ENCODE measurements around the gene ABLIM1. TPM values are rescaled to one million over a fixed set of nuclear protein-coding genes. Genes with fewer than 3 reads are reported as not detected.

The ABLIM1 gene
- total RNA-seq, 1 donor from 2014 or later = 39.8 TPM

DNA sequence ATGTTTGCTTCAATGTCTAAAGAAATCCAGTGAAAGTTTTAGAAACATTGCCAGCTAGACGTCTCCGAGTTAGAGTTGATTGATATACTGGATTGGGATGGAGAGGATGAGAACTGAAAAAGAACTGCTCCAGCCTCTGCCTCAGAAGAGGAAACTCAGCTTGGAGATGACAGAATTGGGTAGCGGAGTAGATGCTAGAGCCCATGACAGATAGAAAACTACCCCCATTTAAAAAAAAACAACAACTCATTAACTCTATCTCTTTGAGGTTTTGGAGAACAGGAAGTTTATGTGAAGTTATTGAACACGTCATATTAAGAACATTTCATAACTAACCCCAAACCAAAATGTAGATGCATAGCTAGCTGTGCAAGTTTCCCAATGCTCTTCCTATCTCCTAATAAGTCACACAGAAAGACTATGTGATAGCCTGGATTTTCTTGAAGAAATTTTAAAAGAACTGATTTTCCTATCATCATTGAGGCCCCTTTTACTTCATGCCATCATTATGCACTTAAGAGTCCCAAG is 225.4 kb downstream of the ABLIM1 start:
- Mint-ChIP-seq H3K27ac (no peak overlapping the region), H3K36me3 (peaks cover 30% of the 10 kb centered on the region), H3K27me3 (ENCODE audit: insufficient read depth, low read depth) (peaks cover 4% of the 10 kb centered on the region), H3K9me3 (no peaks in the 10 kb centered on the region), H3K4me3 (no peak overlapping the region), H3K4me1 (peaks cover 3% of the 10 kb centered on the region)
- Histone ChIP-seq H3K9me3 (ENCODE audit: low read depth) (no peaks in the 10 kb centered on the region), H3K36me3 (no peaks in the 10 kb centered on the region), H3F3A (ENCODE audit: low read depth) (peaks cover 3% of the 10 kb centered on the region), H4K20me1 (ENCODE audit: low read depth) (no peaks in the 10 kb centered on the region), H3K79me2 (ENCODE audit: low read depth) (no peaks in the 10 kb centered on the region), H3K9ac (no peak overlapping the region), H3K4me3 (no peak overlapping the region), H2AFZ (replicated peaks) (no peak overlapping the region), H3K27ac (no peak overlapping the region), H3K4me2 (no peak overlapping the region), H3K4me1 (peaks cover 4% of the 10 kb centered on the region), H3K27me3 (no peaks in the 10 kb centered on the region)
- DNase-seq (ENCODE audit: low spot score) = no peak
- TF ChIP-seq EZH2phosphoT487 (IDR thresholded peaks at IDR 0.05) (no peak), EZH2 (IDR thresholded peaks at IDR 0.05) (no peak)
- TF ChIP-seq, protein P1, sequence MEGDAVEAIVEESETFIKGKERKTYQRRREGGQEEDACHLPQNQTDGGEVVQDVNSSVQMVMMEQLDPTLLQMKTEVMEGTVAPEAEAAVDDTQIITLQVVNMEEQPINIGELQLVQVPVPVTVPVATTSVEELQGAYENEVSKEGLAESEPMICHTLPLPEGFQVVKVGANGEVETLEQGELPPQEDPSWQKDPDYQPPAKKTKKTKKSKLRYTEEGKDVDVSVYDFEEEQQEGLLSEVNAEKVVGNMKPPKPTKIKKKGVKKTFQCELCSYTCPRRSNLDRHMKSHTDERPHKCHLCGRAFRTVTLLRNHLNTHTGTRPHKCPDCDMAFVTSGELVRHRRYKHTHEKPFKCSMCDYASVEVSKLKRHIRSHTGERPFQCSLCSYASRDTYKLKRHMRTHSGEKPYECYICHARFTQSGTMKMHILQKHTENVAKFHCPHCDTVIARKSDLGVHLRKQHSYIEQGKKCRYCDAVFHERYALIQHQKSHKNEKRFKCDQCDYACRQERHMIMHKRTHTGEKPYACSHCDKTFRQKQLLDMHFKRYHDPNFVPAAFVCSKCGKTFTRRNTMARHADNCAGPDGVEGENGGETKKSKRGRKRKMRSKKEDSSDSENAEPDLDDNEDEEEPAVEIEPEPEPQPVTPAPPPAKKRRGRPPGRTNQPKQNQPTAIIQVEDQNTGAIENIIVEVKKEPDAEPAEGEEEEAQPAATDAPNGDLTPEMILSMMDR (IDR thresholded peaks at IDR 0.05) = no peak

DNA sequence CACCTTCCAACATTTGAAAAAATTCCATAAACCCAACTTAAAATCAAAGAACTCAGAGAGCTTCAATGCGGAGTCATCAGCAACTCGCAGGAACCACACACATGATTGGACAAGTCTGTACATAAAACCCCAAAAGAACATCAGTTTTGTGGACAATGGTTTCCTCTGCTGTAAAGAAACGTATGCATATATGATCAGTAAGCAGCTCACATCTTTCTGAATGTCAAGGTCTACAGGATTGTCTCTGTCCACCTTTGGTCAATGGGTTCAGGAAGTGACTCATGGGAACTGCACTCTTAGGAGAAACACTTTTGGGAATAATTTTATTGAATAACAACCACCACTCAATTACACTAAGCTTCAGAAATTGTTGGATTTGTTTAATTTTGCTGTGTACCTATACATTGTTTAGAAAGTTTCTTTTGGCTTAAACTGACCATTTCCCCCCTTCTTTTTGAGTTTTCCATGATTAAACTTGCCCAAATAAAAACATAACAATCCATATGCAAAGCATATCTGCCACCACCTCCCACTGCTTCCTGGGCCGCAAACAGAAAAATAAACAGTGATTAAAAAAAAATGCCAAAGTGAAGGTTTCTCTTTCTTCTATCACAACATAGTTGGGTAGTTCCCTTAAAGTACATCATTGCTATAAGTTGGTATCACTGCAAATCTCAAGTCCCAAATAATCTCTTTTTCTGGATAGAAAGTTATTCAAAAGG is 226.5 kb downstream of the ABLIM1 start:
- H3K4me2 ChIP-seq = no peak overlapping the region
- DNase-seq (ENCODE audit: low spot score) = no peak

DNA sequence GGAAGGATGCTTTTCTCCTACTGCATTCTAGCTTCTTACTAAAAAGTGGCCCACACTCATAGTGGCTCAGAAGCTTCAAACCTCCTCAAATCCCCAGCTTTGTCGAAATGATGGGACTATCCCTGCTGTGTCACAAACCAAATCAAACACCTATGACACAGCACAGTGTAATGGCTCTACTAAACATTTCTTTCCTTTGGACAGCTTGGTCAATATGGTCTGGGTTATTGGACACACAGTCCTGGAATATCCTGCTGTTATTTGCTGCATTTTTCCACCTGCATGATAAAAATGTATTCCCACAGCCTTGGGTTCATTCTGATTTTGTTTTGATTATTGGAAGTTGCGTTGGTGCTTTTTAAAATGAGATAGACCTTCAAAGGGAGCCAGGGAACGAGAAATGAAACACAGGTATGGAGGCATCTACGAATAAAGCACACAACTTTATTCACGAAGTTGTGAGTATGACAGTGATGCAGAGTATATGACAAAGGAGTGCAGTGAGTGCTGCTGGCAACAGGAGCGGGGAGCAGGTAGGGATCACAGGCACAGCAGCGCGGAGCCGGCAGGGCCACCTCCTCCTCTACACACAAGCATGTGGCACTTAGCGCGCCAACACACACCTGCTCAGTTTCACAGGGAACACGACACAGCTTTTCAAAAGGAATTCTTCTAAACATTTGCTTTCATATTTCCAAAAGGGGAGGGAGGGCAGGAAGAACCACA is 227.2 kb downstream of the ABLIM1 start:
- DNase-seq (ENCODE audit: low spot score) = no peak
- Histone ChIP-seq H3K4me1 (peaks cover 21% of the 10 kb centered on the region), H4K20me1 (ENCODE audit: low read depth) (no peaks in the 10 kb centered on the region), H2AFZ (replicated peaks) (no peak overlapping the region), H3K9me3 (ENCODE audit: low read depth) (no peaks in the 10 kb centered on the region), H3K36me3 (no peaks in the 10 kb centered on the region), H3K4me2 (no peak overlapping the region), H3K27me3 (no peaks in the 10 kb centered on the region), H3K27ac (no peak overlapping the region), H3K79me2 (ENCODE audit: low read depth) (no peaks in the 10 kb centered on the region), H3K9ac (no peak overlapping the region), H3K4me3 (no peak overlapping the region), H3F3A (ENCODE audit: low read depth) (peaks cover 18% of the 10 kb centered on the region)
- peaks cover 22% of the 10 kb centered on the region for H3K36me3 Mint-ChIP-seq
- TF ChIP-seq, protein P1 (IDR thresholded peaks at IDR 0.05) = no peak
- TF ChIP-seq EZH2phosphoT487 (IDR thresholded peaks at IDR 0.05) (no peak), EZH2 (IDR thresholded peaks at IDR 0.05) (no peak)
- H3K9me3 Mint-ChIP-seq = no peaks in the 10 kb centered on the region
- H3K27ac Mint-ChIP-seq = no peak overlapping the region
- H3K4me3 Mint-ChIP-seq = no peak overlapping the region
- H3K27me3 Mint-ChIP-seq (ENCODE audit: insufficient read depth, low read depth) = peaks cover 6% of the 10 kb centered on the region
- peaks cover 17% of the 10 kb centered on the region for H3K4me1 Mint-ChIP-seq

More for the DNA sequence above, 226.5 kb downstream of the ABLIM1 start:
- Histone ChIP-seq H4K20me1 (ENCODE audit: low read depth) (no peaks in the 10 kb centered on the region), H3K27ac (no peak overlapping the region), H3F3A (ENCODE audit: low read depth) (peaks cover 13% of the 10 kb centered on the region), H3K4me1 (peaks cover 14% of the 10 kb centered on the region), H3K9ac (no peak overlapping the region), H3K79me2 (ENCODE audit: low read depth) (no peaks in the 10 kb centered on the region), H3K9me3 (ENCODE audit: low read depth) (no peaks in the 10 kb centered on the region), H3K27me3 (no peaks in the 10 kb centered on the region), H2AFZ (replicated peaks) (no peak overlapping the region), H3K36me3 (no peaks in the 10 kb centered on the region), H3K4me3 (no peak overlapping the region)
- Mint-ChIP-seq H3K4me1 (peaks cover 13% of the 10 kb centered on the region), H3K27ac (no peak overlapping the region), H3K36me3 (peaks cover 28% of the 10 kb centered on the region), H3K4me3 (no peak overlapping the region), H3K9me3 (no peaks in the 10 kb centered on the region), H3K27me3 (ENCODE audit: insufficient read depth, low read depth) (peaks cover 6% of the 10 kb centered on the region)
- TF ChIP-seq EZH2 (IDR thresholded peaks at IDR 0.05) (no peak), EZH2phosphoT487 (IDR thresholded peaks at IDR 0.05) (no peak)
- TF ChIP-seq, protein P1 (IDR thresholded peaks at IDR 0.05) = no peak

All from neural progenitor cell (in vitro differentiated cells).